RWPE1 (cell line): Measurements from ENCODE around the gene QSOX2.
"Not testable (repeated sequence)": the region's sequence is repeated elsewhere in the genome, so short reads cannot be mapped to it uniquely, and the experiment has no call there.

Source experiments
- CTCF ChIA-PET: fragments of 350-600 bp; sonication (Branson Sonifier 250); formaldehyde crosslinking; extraction: SDS; loops from one replicate; lab custom pipeline; 2021; lab: Yijun Ruan, JAX
- POLR2A ChIA-PET: fragments of 400-600 bp; formaldehyde crosslinking; extraction: SDS; loops from one replicate; lab custom pipeline; 2020; ENCODE audit warnings: antibody characterized with exemption; ENCODE audit not compliant: low non-redundant PET; lab: Yijun Ruan, JAX
- DNase-seq: peaks from one replicate; pipeline ENCODE4 v3.0.0; 2012; ENCODE audit warnings: low spot score
- H3K27ac ChIP-seq: fragments of 450-650 bp; 2 replicates; pipeline ENCODE4 v1.5.1; 2017
- CTCF ChIP-seq: fragments of 450-650 bp; conservative IDR thresholded peaks from 2 replicates; pipeline ENCODE4 v1.5.1; 2017; ENCODE audit warnings: low read depth, mild to moderate bottlenecking

The QSOX2 gene

GRCh38 chr9:136273244-136273865 lies 27.7 kb upstream of the QSOX2 start:
- TF ChIP-seq CTCF, result no peak
- DNase-seq, result no peak
- no peak overlapping the region for H3K27ac ChIP-seq
- ChIA-PET POLR2A (no interaction called here), CTCF (no interaction called here)

GRCh38 chr9:136270173-136270705 lies 24.6 kb upstream of the QSOX2 start:
- TF ChIP-seq CTCF, result no peak
- ChIA-PET CTCF (no interaction called here), POLR2A (no interaction called here)
- no peak overlapping the region for H3K27ac ChIP-seq
- no peak for DNase-seq

- no peak overlapping the region for H3K27ac ChIP-seq
- no peak for DNase-seq
- POLR2A ChIA-PET, result no interaction called here
- CTCF ChIA-PET, result interaction anchor here (1.0 to 2.0 kb wide), 6 partner anchors 14 to 98 kb away, joined by 3 to 13 read pairs (median 4); no protein-coding TSS in a partner anchor
- no peak for TF ChIP-seq CTCF
Measured at GRCh38 chr9:136268735-136269134, 23.1 kb upstream of the QSOX2 start.

- H3K27ac ChIP-seq, result no peak overlapping the region
- DNase-seq, result no peak
- POLR2A ChIA-PET, result interaction anchor here (0.6 kb wide), 1 partner anchor 82 kb away, joined by 3 read pairs; no protein-coding TSS in a partner anchor
Measured at GRCh38 chr9:136268318-136268717, 22.7 kb upstream of the QSOX2 start.

GRCh38 chr9:136267261-136268111 lies 21.9 kb upstream of the QSOX2 start:
- DNase-seq, result peak; percentile 99
- CTCF ChIA-PET, result interaction anchor here (0.5 to 2.0 kb wide), 13 partner anchors 8 to 178 kb away, joined by 3 to 13 read pairs (median 4); no protein-coding TSS in a partner anchor
- TF ChIP-seq CTCF, result no peak; the same call in 1 of the 2 replicates
- H3K27ac ChIP-seq, result peak overlapping the region; percentile 46
- POLR2A ChIA-PET, result interaction anchor here (0.6 kb wide), 3 partner anchors 83 to 316 kb away, joined by 3 read pairs; no protein-coding TSS in a partner anchor

More at GRCh38 chr9:136268318-136268717, 22.7 kb upstream of the QSOX2 start:
- TF ChIP-seq CTCF, result no peak
- CTCF ChIA-PET, result interaction anchor here (0.5 to 2.0 kb wide), 8 partner anchors 12 to 179 kb away, joined by 3 to 13 read pairs (median 4); no protein-coding TSS in a partner anchor

GRCh38 chr9:136266641-136267040 lies 21.0 kb upstream of the QSOX2 start:
- peak overlapping the region; percentile 46; the same call in 1 of the 2 replicates for H3K27ac ChIP-seq
- not testable (repeated sequence) for DNase-seq
- CTCF ChIA-PET, result interaction anchor here (0.6 to 2.0 kb wide), 6 partner anchors 9 to 96 kb away, joined by 3 to 13 read pairs (median 4); no protein-coding TSS in a partner anchor
- POLR2A ChIA-PET, result interaction anchor here (0.6 kb wide), 1 partner anchor 225 kb away, joined by 3 read pairs; no protein-coding TSS in a partner anchor
